ENCODE data around the gene MBD5. TPM values are rescaled to one million over a fixed set of nuclear protein-coding genes. Genes with fewer than 3 reads are reported as not detected.
A peak's percentile ranks its signal among the peaks of the same experiment; 100 is the strongest.

MBD5 gene
- total RNA-seq, 6 experiments from 2014 or later = 7.9 to 15.6 (median 11.9) TPM

GRCh38 chr2:148258124-148258523 is 237.2 kb downstream of the MBD5 start:
- WGBS (ENCODE audit: insufficient coverage, low coverage, low lambda C conversion rate, missing lambda C conversion rate) = 63% methylated on average over 7 of the region's 10 CpGs
- Histone ChIP-seq H3K27me3 (no peaks in the 10 kb centered on the region), H3K4me3 (no peak overlapping the region), H3K27ac (no peak overlapping the region), H3K36me3 (no peaks in the 10 kb centered on the region), H3K9me3 (no peaks in the 10 kb centered on the region), H3K4me1 (peaks cover 0 to 10% (median 3%) of the 10 kb centered on the region in 4 donors)
- intact Hi-C loops (cut with DNase I) = no loop called here
- DNase-seq (no peak), ATAC-seq (no peak)
- no peak for TF ChIP-seq POLR2A (IDR thresholded peaks at IDR 0.05)
- no peak for TF ChIP-seq CTCF (IDR thresholded peaks at IDR 0.05)

DNA sequence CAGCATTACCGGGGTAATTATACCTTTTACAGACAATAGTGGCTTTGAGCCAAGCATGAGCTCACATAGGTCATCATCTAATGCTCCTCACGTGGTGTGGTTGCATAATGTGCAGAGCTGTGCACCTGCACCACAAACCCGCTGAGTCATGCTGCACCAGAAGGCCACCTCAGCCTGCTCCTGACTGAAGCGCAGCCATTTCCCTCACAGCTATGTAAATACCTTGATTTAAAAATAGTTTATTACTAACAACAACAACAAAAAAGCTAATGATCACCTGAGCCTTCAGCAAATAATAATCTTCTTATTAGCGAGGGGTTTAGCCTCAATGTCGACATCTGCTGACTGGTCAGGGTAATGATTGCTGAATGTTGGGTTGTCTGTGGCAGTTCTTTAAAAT is 238.8 kb downstream of the MBD5 start:
- no peak overlapping the region for H3K4me3 ChIP-seq
- H3K36me3 ChIP-seq = no peaks in the 10 kb centered on the region
- WGBS (ENCODE audit: insufficient coverage, low coverage, low lambda C conversion rate, missing lambda C conversion rate) = 88% methylated on average over 6 of the region's 6 CpGs
- no peak for DNase-seq
- TF ChIP-seq POLR2A (IDR thresholded peaks at IDR 0.05) (no peak), CTCF (IDR thresholded peaks at IDR 0.05) (no peak)
- H3K4me1 ChIP-seq = peaks cover 0 to 10% (median 3%) of the 10 kb centered on the region in 4 donors
- H3K9me3 ChIP-seq = no peaks in the 10 kb centered on the region
- intact Hi-C loops (cut with DNase I) = no loop called here
- no peak for ATAC-seq
- no peak overlapping the region for H3K27ac ChIP-seq
- no peaks in the 10 kb centered on the region for H3K27me3 ChIP-seq

DNA sequence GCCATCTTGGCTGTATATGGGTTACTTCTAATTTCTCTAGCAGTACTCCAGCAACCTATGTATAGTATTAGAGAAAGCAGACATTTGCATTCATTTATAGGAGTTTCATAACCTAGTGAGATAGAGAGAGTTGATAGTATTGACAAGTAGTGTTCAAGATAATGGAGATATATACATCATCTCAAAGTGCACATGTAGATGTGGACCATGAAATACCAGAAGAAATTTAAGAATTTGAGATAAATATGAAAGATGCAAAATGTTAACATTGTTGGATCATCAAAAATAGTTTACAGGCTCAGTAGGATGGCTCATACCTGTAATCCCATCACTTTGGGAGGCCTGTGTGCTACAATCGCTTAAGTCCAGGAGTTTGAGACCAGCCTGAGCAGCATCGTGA is 243.0 kb downstream of the MBD5 start:
- no peaks in the 10 kb centered on the region for H3K9me3 ChIP-seq
- 100% methylated on average over 2 of the region's 2 CpGs for WGBS (ENCODE audit: insufficient coverage, low coverage, low lambda C conversion rate, missing lambda C conversion rate)
- intact Hi-C loops (cut with DNase I) = no loop called here
- no peak for ATAC-seq
- DNase-seq = no peak
- H3K27me3 ChIP-seq = no peaks in the 10 kb centered on the region
- no peak overlapping the region for H3K27ac ChIP-seq
- TF ChIP-seq CTCF (IDR thresholded peaks at IDR 0.05) (no peak), POLR2A (IDR thresholded peaks at IDR 0.05) (no peak)
- no peaks in the 10 kb centered on the region for H3K36me3 ChIP-seq
- no peak overlapping the region for H3K4me3 ChIP-seq
- H3K4me1 ChIP-seq = no peaks in the 10 kb centered on the region

- H3K36me3 ChIP-seq = no peaks in the 10 kb centered on the region
- DNase-seq = no peak
- TF ChIP-seq CTCF (IDR thresholded peaks at IDR 0.05) = no peak
- TF ChIP-seq POLR2A (IDR thresholded peaks at IDR 0.05) = no peak
These were observed 252.3 kb downstream of the MBD5 start for GRCh38 chr2:148273158-148273691.

GRCh38 chr2:148279216-148279615 is 258.3 kb downstream of the MBD5 start:
- H3K27me3 ChIP-seq = no peaks in the 10 kb centered on the region
- WGBS (ENCODE audit: insufficient coverage, low coverage, low lambda C conversion rate, missing lambda C conversion rate) = 63% methylated on average over 3 of the region's 3 CpGs
- no peak overlapping the region for H3K4me3 ChIP-seq
- intact Hi-C loops (cut with DNase I) = no loop called here
- H3K4me1 ChIP-seq = no peaks in the 10 kb centered on the region
- ATAC-seq (peak; percentile 35 to 75 (median 66)), DNase-seq (no peak)
- H3K27ac ChIP-seq = no peak overlapping the region
- no peaks in the 10 kb centered on the region for H3K9me3 ChIP-seq
- TF ChIP-seq CTCF (IDR thresholded peaks at IDR 0.05) (no peak), POLR2A (IDR thresholded peaks at IDR 0.05) (no peak)
- no peaks in the 10 kb centered on the region for H3K36me3 ChIP-seq

More at GRCh38 chr2:148273158-148273691, 252.3 kb downstream of the MBD5 start:
- Histone ChIP-seq H3K9me3 (no peaks in the 10 kb centered on the region), H3K27me3 (no peaks in the 10 kb centered on the region), H3K4me1 (no peaks in the 10 kb centered on the region), H3K4me3 (no peak overlapping the region), H3K27ac (no peak overlapping the region)
- intact Hi-C loops (cut with DNase I) = no loop called here
- peak in 1 of 4 donors; percentile 84 for ATAC-seq
- 46% methylated on average over 4 of the region's 4 CpGs for WGBS (ENCODE audit: insufficient coverage, low coverage, low lambda C conversion rate, missing lambda C conversion rate)
